Hair follicular keratinocyte (primary cell): Measurements from ENCODE around the gene PCDHA7. TPM values are rescaled to one million over a fixed set of nuclear protein-coding genes. Genes with fewer than 3 reads are reported as not detected.

ENCODE experiments used
- total RNA-seq: library from RNA; depleted of rRNA; stranded (reverse); fragments of >200 nt; gene quantifications from 2 replicates; pipeline ENCODE4 v1.2.3, GENCODE V29; 2015

Gene PCDHA7
- not detected in 2 replicates for total RNA-seq

GRCh38 chr5:140833993-140834392 lies at the start of gene PCDHA7:
TSS of gene PCDHA7 (plus strand) at chr5:140834269. CDS start at chr5:140834384, 115 bp downstream.

GRCh38 chr5:140785905-140786686 lies 48.0 kb upstream of the PCDHA7 start, which contains the start of gene PCDHA1:
TSS of gene PCDHA1 (plus strand) at chr5:140786140.

GRCh38 chr5:140794595-140795258 lies 39.3 kb upstream of the PCDHA7 start, which contains the start of gene PCDHA2:
TSS of gene PCDHA2 (plus strand) at chr5:140794852.

GRCh38 chr5:140800816-140801493 lies 33.1 kb upstream of the PCDHA7 start, which contains the start of gene PCDHA3:
TSS of gene PCDHA3 (plus strand) at chr5:140801057.

GRCh38 chr5:140806834-140807775 lies 27.0 kb upstream of the PCDHA7 start, which contains the start of gene PCDHA4:
TSS of gene PCDHA4 (plus strand) at chr5:140807068.

GRCh38 chr5:140821375-140822280 lies 12.4 kb upstream of the PCDHA7 start, which contains the start of gene PCDHA5:
TSS of gene PCDHA5 (plus strand) at chr5:140821613.

GRCh38 chr5:140827704-140828361 lies 6.2 kb upstream of the PCDHA7 start, which contains the start of gene PCDHA6:
TSS of gene PCDHA6 (plus strand) at chr5:140827960. CDS start at chr5:140828092, 132 bp downstream.

GRCh38 chr5:140840978-140841962 lies 7.2 kb downstream of the PCDHA7 start, which contains the start of gene PCDHA8:
TSS of gene PCDHA8 (plus strand) at chr5:140841187. CDS start at chr5:140841322, 135 bp downstream.

GRCh38 chr5:140848139-140849102 lies 14.4 kb downstream of the PCDHA7 start, which contains the start of gene PCDHA9:
TSS of gene PCDHA9 (plus strand) at chr5:140848382. CDS start at chr5:140848496, 114 bp downstream.

GRCh38 chr5:140855772-140856674 lies 22.0 kb downstream of the PCDHA7 start, which contains the start of gene PCDHA10:
TSS of gene PCDHA10 (plus strand) at chr5:140855897. CDS start at chr5:140856049, 152 bp downstream.

GRCh38 chr5:140868721-140869554 lies 34.9 kb downstream of the PCDHA7 start, which contains the start of gene PCDHA11:
TSS of gene PCDHA11 (plus strand) at chr5:140868957. CDS start at chr5:140869104, 147 bp downstream.

GRCh38 chr5:140875085-140876065 lies 41.3 kb downstream of the PCDHA7 start, which contains the start of gene PCDHA12:
TSS of gene PCDHA12 (plus strand) at chr5:140875308. CDS start at chr5:140875473, 165 bp downstream.

GRCh38 chr5:140881889-140882590 lies 48.0 kb downstream of the PCDHA7 start, which contains the start of gene PCDHA13:
TSS of gene PCDHA13 (plus strand) at chr5:140882124. CDS start at chr5:140882269, 145 bp downstream.

